ENCODE results near the gene REP15.

REP15 gene

GRCh38 chr12:27705263-27705662, 9.0 kb downstream of the REP15 start:
- no peak for TF ChIP-seq CTCF (IDR thresholded peaks at IDR 0.05)

DNA sequence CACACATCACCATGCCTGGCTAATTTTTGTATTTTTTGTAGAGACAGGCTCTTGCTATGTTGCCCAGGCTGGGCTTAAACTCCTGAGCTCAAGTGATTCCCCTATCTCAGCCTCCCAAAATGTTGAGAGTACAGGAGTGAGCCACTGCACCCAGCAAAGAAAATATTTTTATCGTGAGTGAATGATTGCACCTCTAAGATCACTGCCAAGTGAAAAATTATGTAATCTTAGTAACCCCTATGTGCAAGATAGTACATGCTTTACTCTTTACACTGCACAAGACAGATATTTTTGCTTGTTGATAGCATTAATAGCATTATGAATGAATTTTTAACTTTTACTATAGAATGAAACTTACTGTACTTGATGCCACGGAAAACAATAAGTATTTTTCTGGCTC, 11.0 kb downstream of the REP15 start:
- TF ChIP-seq CTCF (IDR thresholded peaks at IDR 0.05), result no peak

- no peak for TF ChIP-seq CTCF (IDR thresholded peaks at IDR 0.05)
Observed at GRCh38 chr12:27709212-27709931, 13.1 kb downstream of the REP15 start.

GRCh38 chr12:27709932-27710591, 13.8 kb downstream of the REP15 start:
- no peak for TF ChIP-seq CTCF (IDR thresholded peaks at IDR 0.05)

- no peak for TF ChIP-seq CTCF (IDR thresholded peaks at IDR 0.05)
Observed at GRCh38 chr12:27710592-27711316, 14.5 kb downstream of the REP15 start, which contains the start of gene MRPS35. Gene MRPS35 (plus strand): TSS chr12:27710832. CDS start chr12:27710844, 12 bp downstream.

GRCh38 chr12:27711317-27711682, 15.1 kb downstream of the REP15 start:
- no peak for TF ChIP-seq CTCF (IDR thresholded peaks at IDR 0.05)

DNA sequence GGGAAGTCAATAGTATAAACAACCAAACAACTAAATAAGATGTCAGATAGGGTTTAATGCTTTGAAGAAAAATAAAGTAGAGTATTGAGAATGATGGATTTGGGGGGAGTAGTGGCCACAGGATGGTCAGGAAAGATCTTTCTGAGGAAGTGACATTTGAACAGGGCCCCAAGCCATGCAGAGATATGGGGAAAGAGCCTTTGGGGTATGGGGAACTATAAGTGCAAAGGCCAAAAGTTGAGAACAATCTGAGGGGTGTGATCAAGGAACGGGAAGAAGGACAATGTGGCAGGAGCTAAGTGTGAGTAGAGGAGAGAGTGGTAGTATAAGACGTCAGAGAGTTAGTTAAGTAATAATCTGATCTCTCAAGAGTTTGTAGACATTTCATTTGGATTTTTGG, 15.7 kb downstream of the REP15 start:
- TF ChIP-seq CTCF (IDR thresholded peaks at IDR 0.05), result no peak

Data from LNCAP (cell line).